ENCODE results near the gene LRMDA. TPM values are rescaled to one million over a fixed set of nuclear protein-coding genes. Genes with fewer than 3 reads are reported as not detected.
A peak's percentile ranks its signal among the peaks of the same experiment; 100 is the strongest.

LRMDA gene
- total RNA-seq, 1 experiment from 2014 or later = not detected

- TF ChIP-seq CTCF (conservative IDR thresholded peaks at IDR 0.05; ENCODE audit: low read depth, low read length) (no peak), EZH2 (IDR thresholded peaks at IDR 0.05; ENCODE audit: borderline replicate concordance, low read depth, low read length, poor library complexity, severe bottlenecking) (no peak)
- no TSS peak for BruUV-seq (replicated peaks)
- intact Hi-C loops (cut with micrococcal nuclease; ENCODE audit: unreplicated experiment) = loop anchor here (1.0 to 10.0 kb wide), 5 partner anchors 515 to 1712 kb away; no protein-coding TSS in a partner anchor
- Histone ChIP-seq H3K27ac (ENCODE audit: low read depth, low read length, poor library complexity, severe bottlenecking) (no peak overlapping the region), H3K27me3 (replicated peaks; ENCODE audit: insufficient read depth, low read depth, low read length, poor library complexity) (peaks cover 99% of the 10 kb centered on the region), H3K4me3 (ENCODE audit: low read depth, low read length, poor library complexity, severe bottlenecking) (peak overlapping the region; percentile 57), H3K9me3 (ENCODE audit: low read depth, low read length, poor library complexity, severe bottlenecking) (no peaks in the 10 kb centered on the region), H3K4me1 (ENCODE audit: insufficient read depth, low read length, poor library complexity, severe bottlenecking) (peaks cover 32% of the 10 kb centered on the region), H3K36me3 (ENCODE audit: insufficient read depth, low read length, poor library complexity, severe bottlenecking) (no peaks in the 10 kb centered on the region)
- ChIA-PET CTCF (interaction anchor here (1.0 kb wide), 1 partner anchor 904 kb away, joined by 4 read pairs; no protein-coding TSS in a partner anchor), POLR2A (ENCODE audit: low non-redundant PET) (no interaction called here)
- DNase-seq (ENCODE audit: low spot score) = no peak
Observed at GRCh38 chr10:75400163-75400770, 31.2 kb upstream of the LRMDA start.

GRCh38 chr10:75400771-75401568 is 30.5 kb upstream of the LRMDA start:
- no peaks in the 10 kb centered on the region for H3K9me3 ChIP-seq (ENCODE audit: low read depth, low read length, poor library complexity, severe bottlenecking)
- intact Hi-C loops (cut with micrococcal nuclease; ENCODE audit: unreplicated experiment) = loop anchor here (1.0 to 10.0 kb wide), 5 partner anchors 514 to 1711 kb away; no protein-coding TSS in a partner anchor
- ChIA-PET CTCF (no interaction called here), POLR2A (ENCODE audit: low non-redundant PET) (no interaction called here)
- TF ChIP-seq EZH2 (IDR thresholded peaks at IDR 0.05; ENCODE audit: borderline replicate concordance, low read depth, low read length, poor library complexity, severe bottlenecking) (peak; percentile 48), CTCF (conservative IDR thresholded peaks at IDR 0.05; ENCODE audit: low read depth, low read length) (no peak)
- H3K4me3 ChIP-seq (ENCODE audit: low read depth, low read length, poor library complexity, severe bottlenecking) = peak overlapping the region; percentile 57
- no peak for DNase-seq (ENCODE audit: low spot score)
- H3K36me3 ChIP-seq (ENCODE audit: insufficient read depth, low read length, poor library complexity, severe bottlenecking) = no peaks in the 10 kb centered on the region
- H3K27me3 ChIP-seq (replicated peaks; ENCODE audit: insufficient read depth, low read depth, low read length, poor library complexity) = peaks cover 99% of the 10 kb centered on the region
- H3K4me1 ChIP-seq (ENCODE audit: insufficient read depth, low read length, poor library complexity, severe bottlenecking) = peaks cover 32% of the 10 kb centered on the region
- H3K27ac ChIP-seq (ENCODE audit: low read depth, low read length, poor library complexity, severe bottlenecking) = no peak overlapping the region
- no TSS peak for BruUV-seq (replicated peaks)

- no peaks in the 10 kb centered on the region for H3K36me3 ChIP-seq (ENCODE audit: insufficient read depth, low read length, poor library complexity, severe bottlenecking)
- H3K4me3 ChIP-seq (ENCODE audit: low read depth, low read length, poor library complexity, severe bottlenecking) = peak within 1 kb of the TSS; percentile 57
- no peaks in the 10 kb centered on the region for H3K9me3 ChIP-seq (ENCODE audit: low read depth, low read length, poor library complexity, severe bottlenecking)
- peaks cover 32% of the 10 kb centered on the region for H3K4me1 ChIP-seq (ENCODE audit: insufficient read depth, low read length, poor library complexity, severe bottlenecking)
- no TSS peak for BruUV-seq (replicated peaks)
- ChIA-PET POLR2A (ENCODE audit: low non-redundant PET) (interaction anchor here (0.5 kb wide), 1 partner anchor 176 kb away, joined by 8 read pairs; no protein-coding TSS in a partner anchor), CTCF (no interaction called here)
- H3K27me3 ChIP-seq (replicated peaks; ENCODE audit: insufficient read depth, low read depth, low read length, poor library complexity) = peaks cover 99% of the 10 kb centered on the region
- TF ChIP-seq EZH2 (IDR thresholded peaks at IDR 0.05; ENCODE audit: borderline replicate concordance, low read depth, low read length, poor library complexity, severe bottlenecking) = peak; percentile 1
- TF ChIP-seq CTCF (conservative IDR thresholded peaks at IDR 0.05; ENCODE audit: low read depth, low read length) = no peak
- peak; percentile 94 for DNase-seq (ENCODE audit: low spot score)
- intact Hi-C loops (cut with micrococcal nuclease; ENCODE audit: unreplicated experiment) = loop anchor here (2.0 to 10.0 kb wide), 4 partner anchors 513 to 1710 kb away; no protein-coding TSS in a partner anchor
- no peak within 1 kb of the TSS for H3K27ac ChIP-seq (ENCODE audit: low read depth, low read length, poor library complexity, severe bottlenecking)
Observed at GRCh38 chr10:75401569-75402485, 29.6 kb upstream of the LRMDA start, which contains the start of gene ZNF503. ZNF503 (minus strand) TSS chr10:75401764; CDS start chr10:75401419, 345 bp downstream.
